GM19025 (cell line): Measurements from ENCODE around the gene CCNE1.
A peak's percentile ranks its signal among the peaks of the same experiment; 100 is the strongest.
"Not testable (repeated sequence)": the region's sequence is repeated elsewhere in the genome, so short reads cannot be mapped to it uniquely, and the experiment has no call there.

Experiments
- ATAC-seq: cut with Tn5 transposase; IDR thresholded peaks from one replicate; pipeline ENCODE4 v1.9.1; 2021; ENCODE audit warnings: mild to moderate bottlenecking, low read depth, moderate library complexity; ENCODE audit not compliant: unreplicated experiment

The CCNE1 gene

GRCh38 chr19:29812080-29812880 lies 489 bp downstream of the CCNE1 start:
- no peak for ATAC-seq

GRCh38 chr19:29812881-29813275 lies 1.1 kb downstream of the CCNE1 start:
- no peak for ATAC-seq

GRCh38 chr19:29813642-29814041 lies 1.9 kb downstream of the CCNE1 start:
- ATAC-seq = no peak

GRCh38 chr19:29815231-29815630 lies 3.4 kb downstream of the CCNE1 start:
- no peak for ATAC-seq

- no peak for ATAC-seq
Measured at GRCh38 chr19:29817316-29817715, 5.5 kb downstream of the CCNE1 start.

DNA sequence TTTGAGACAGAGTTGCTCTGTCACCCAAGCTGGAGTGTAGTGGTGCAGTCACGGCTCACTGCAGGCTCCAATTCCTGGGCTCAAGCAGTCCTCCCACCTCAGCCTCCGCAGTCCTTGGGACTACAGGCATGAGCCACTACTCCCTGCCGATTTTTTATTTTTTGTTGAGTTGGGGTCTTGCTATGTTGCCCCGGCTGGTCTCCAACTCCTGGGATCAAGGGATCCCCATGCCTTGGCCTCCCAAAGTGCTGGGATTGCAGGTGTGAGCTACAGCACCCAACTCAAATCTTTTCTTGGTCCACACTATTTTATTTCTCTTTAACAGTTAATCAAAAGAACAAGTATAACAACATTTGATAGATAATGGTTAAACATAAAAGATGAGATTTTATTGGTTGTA lies 7.5 kb downstream of the CCNE1 start:
- no peak for ATAC-seq

DNA sequence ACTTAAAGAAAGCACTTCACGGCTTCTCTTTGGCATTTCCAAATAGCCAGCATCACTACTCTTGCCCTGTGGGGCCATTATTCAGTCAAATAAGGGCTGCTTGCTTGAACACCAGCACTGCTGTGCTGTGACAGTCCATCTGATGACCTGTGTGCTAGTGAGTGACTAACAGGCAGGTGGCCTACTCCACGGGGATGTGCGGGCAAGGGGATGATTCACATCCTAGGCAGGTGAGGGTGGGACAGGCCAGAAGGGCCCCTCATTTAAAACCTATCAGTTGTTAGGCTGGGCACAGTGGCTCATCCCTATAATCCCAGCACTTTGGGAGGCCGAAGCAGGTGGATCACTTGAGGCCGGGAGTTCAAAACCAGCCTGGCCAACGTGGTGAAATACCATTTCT lies 8.2 kb downstream of the CCNE1 start:
- ATAC-seq = no peak

DNA sequence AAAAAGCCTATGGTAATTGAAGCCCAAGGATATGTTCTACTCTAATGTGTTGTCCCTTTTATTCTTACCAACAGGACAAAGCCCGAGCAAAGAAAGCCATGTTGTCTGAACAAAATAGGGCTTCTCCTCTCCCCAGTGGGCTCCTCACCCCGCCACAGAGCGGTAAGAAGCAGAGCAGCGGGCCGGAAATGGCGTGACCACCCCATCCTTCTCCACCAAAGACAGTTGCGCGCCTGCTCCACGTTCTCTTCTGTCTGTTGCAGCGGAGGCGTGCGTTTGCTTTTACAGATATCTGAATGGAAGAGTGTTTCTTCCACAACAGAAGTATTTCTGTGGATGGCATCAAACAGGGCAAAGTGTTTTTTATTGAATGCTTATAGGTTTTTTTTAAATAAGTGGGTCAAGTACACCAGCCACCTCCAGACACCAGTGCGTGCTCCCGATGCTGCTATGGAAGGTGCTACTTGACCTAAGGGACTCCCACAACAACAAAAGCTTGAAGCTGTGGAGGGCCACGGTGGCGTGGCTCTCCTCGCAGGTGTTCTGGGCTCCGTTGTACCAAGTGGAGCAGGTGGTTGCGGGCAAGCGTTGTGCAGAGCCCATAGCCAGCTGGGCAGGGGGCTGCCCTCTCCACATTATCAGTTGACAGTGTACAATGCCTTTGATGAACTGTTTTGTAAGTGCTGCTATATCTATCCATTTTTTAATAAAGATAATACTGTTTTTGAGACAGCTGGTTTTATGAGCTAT lies 12.0 kb downstream of the CCNE1 start:
- no peak for ATAC-seq

DNA sequence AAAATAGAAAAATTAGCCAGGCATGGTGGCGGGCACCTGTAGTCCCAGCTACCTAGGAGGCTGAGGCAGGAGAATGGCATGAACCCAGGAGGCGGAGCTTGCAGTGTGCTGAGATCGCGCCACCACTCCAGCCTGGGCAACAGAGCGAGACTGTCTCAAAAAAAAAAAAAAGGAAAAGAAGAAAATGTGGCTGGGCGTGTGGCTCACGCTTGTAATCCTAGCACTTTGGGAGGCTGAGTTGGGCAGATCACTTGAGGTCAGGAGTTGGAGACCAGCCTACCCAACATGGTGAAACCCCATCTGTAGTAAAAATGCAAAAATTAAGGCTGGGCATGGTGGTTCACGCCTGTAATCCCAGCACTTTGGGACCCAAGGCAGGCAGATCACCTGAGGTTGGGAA lies 13.5 kb downstream of the CCNE1 start:
- not testable (repeated sequence) for ATAC-seq

DNA sequence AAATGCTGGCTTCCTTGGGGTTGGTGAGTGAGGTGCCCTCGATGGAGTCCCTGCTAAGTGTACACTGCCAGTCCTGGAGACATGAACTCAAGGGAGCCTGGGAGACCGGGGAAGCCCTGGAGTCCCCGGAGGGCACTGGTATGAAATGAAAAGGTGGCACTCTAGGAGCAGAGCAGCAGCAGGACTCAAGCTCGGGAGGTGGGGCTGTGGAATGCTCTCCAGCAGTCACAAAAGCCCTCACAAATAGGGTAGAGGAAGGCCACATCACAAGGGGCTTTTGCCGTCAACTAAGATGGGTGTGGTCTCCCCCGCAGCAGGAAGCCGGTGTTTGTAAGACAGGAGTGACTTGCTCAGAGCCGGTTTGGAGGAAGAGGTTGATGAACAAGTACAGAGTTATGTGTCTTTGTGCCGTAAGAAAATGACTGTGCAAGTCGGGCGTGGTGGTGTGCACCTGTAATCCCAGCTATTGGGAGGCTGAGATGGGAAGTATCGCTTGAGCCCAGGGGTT lies 19.3 kb downstream of the CCNE1 start:
- ATAC-seq = no peak

DNA sequence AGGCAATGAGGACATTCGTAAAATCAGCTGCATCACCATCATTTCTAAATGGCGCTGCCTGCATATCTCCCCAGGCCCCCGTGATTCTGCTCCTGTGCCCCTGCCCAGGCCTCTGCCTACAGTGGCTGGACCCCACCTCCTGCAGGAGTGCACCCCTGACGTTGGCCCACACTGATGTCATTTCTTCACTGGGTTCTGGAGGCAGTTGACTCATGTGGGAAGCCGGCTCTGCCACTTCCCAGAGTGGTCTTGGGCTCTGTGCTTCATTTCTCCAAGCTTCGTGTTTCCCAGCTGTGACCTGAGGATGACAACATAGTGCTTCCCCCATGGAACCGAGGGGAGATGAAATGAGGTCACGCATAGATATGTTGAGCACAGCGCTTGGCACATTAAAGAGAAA lies 19.9 kb downstream of the CCNE1 start:
- no peak for ATAC-seq

- no peak for ATAC-seq
Measured at GRCh38 chr19:29832801-29833200, 21.0 kb downstream of the CCNE1 start.

DNA sequence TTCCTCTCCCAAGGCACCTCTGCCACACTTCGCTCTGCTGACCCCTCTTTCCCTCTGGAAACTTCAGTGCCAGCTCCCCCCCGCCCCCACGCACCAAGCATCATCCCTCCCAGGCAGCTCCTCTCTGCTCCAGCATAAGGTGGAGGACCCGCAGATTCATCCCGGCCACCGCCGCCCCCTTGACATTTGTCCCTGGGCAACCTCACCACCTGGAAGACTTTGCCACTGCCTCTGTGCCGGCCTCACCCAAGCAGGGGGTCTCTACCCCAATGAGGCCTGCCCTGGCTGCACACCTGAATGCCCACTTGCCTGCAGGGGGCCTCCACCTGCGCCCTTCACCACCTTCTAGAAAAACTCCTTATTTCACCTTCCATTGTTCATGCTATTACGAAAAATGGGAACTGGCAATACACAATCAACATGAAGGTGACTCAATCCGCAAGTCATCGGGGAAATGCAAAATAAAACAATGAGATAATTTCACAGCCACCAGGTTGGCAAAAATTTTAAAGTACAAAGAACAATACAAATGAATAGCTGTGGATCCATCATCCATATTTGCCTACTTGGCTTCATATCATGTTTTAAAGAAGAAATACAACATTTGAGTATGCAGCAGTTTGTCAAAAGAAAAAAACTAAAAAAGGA lies 21.9 kb downstream of the CCNE1 start:
- ATAC-seq = no peak

- ATAC-seq = no peak
Measured at GRCh38 chr19:29834991-29835846, 23.4 kb downstream of the CCNE1 start.

- peak; percentile 65 for ATAC-seq
Measured at GRCh38 chr19:29836409-29836825, 24.6 kb downstream of the CCNE1 start.

DNA sequence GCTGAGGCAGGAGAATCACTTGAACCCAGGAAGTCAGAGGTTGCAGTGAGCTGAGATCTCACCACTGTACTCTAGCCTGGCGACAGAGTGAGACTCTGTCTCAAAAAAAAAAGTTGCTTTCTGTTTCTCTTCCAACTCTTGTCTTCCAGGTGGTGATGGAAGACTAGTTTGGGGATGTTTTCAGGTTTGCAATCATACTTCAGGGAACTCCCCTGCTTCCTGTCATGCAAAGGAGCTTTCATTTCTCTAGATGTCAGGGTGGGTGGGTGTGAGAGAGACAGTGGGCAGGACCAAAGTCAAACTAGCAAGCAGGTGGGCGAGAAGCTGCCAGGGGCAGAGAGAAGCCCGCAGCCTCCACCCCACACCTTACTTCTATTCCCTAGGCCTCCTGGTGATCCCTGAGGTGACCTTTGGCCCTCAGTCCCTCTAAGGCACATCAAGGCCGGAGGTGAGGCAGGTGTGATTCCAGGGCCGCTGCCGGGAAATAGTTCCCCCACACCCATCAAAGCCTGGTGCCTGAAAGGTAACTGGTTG lies 25.7 kb downstream of the CCNE1 start:
- ATAC-seq = peak; percentile 81

DNA sequence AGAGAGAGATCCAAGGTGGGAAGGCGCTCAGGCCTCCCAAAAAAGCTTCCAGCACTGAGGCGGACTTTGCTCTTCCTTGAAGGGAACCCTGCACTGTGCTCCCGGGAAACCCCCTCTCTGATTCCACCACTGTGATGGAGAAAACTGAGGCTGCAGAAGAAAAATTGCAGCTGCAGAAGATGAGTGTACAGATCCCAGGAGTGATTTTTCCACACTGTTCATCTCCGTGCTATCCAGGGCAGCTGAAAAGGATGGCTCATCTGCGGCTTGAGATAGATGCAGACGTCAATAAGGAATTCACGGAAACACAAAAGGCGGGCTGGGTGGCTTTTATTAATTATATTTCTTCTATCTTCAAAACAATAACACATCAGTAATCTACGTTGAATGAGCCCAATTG lies 26.2 kb downstream of the CCNE1 start:
- ATAC-seq = no peak

DNA sequence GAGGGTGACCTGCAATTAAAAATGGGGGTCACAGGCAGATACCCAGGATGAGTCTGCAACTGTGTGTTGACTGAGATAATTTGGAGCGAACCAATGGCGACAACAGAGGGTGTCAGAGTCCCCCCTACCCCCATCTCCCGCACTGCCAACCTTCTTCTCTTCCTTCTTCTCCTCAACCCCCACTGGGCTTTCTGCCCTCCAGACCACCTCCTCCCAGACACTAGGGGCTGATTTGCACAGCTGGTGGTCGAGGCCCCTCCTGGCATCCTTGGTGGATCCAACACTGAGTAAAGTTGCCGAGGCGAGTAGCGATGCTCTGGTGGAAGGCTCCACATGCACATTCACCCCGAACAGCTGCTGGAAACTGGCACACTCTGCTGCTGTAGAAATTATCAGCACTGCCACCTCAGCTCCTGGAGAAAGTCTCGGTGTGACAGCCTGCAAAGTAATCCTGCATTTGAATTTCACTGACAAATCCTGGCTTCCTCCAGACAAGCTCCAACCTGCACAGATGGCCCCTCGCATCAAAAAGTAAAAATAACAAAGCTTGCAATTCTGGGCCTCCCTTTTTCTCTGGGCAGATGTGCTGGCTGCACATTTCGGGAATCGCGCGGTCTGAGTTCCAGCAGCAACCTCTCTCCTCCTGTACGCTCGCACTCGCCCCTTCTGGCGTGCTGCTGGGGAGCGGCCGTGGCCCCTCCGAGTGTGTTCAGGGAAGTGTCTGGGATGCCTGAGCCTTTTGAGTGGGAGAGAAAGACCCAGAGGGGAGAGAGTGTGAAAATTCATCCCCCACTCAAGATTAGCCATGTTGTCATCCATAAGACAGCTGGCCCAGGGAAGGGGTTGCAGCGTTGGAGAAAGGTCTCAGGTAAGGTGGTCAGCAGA lies 28.5 kb downstream of the CCNE1 start:
- no peak for ATAC-seq

DNA sequence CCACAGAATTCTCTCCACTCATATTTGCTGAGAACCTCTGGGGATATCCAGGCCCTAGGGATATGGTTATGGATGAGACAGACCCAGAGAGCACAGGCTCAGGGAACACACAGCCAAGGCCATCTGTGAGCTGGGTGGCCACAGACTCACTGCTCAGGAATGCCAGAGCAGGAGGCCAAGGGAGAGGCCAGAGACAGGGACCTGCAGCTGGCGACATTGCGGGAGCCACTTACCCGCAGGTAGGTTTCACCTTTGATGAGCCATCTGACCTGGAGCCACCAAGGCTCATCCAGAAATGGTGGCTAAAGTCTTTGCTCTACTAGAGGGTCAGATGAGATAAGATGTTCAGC lies 29.4 kb downstream of the CCNE1 start:
- ATAC-seq = no peak
